DOHH2 (cell line): ENCODE data around the gene PHYKPL.
A peak's percentile ranks its signal among the peaks of the same experiment; 100 is the strongest.

Experiments used
- H3F3A ChIP-seq: fragments of 200-600 bp; sonication (generic), shearing (Covaris generic); 2 replicates; pipeline ENCODE4 v1.6.0; 2016; ENCODE audit warnings: antibody characterized with exemption, mild to moderate bottlenecking; ENCODE audit not compliant: control insufficient read depth, insufficient read depth
- H3K27ac ChIP-seq: fragments of 200-600 bp; sonication (generic); 2 replicates; pipeline ENCODE4 v1.5.1; 2014; ENCODE audit warnings: low read depth, mild to moderate bottlenecking, low read length, moderate library complexity
- H3K27me3 ChIP-seq: fragments of 200-600 bp; sonication (generic); 2 replicates; pipeline ENCODE4 v1.6.1; 2014; ENCODE audit warnings: mild to moderate bottlenecking, low read length, mixed read lengths; ENCODE audit not compliant: control insufficient read depth
- H3K36me3 ChIP-seq: fragments of 200-600 bp; sonication (generic); 2 replicates; pipeline ENCODE4 v1.6.1; 2014; ENCODE audit warnings: mild to moderate bottlenecking, low read length, moderate library complexity, mixed read lengths; ENCODE audit not compliant: control insufficient read depth
- H3K4me1 ChIP-seq: fragments of 200-600 bp; sonication (generic); 2 replicates; pipeline ENCODE4 v1.6.1; 2014; ENCODE audit warnings: mild to moderate bottlenecking, low read length, mixed read lengths; ENCODE audit not compliant: control insufficient read depth
- H3K4me2 ChIP-seq: fragments of 200-600 bp; sonication (generic); 2 replicates; pipeline ENCODE4 v1.6.0; 2014; ENCODE audit warnings: mild to moderate bottlenecking, low read length, moderate library complexity
- H3K4me3 ChIP-seq: fragments of 200-600 bp; sonication (generic); 2 replicates; pipeline ENCODE4 v1.5.1; 2014; ENCODE audit warnings: mild to moderate bottlenecking, low read length, mixed read lengths
- H3K79me2 ChIP-seq: fragments of 200-600 bp; sonication (generic); 2 replicates; pipeline ENCODE4 v1.6.1; 2014; ENCODE audit warnings: mild to moderate bottlenecking, low read length, mixed read lengths; ENCODE audit not compliant: control insufficient read depth
- H3K9me2 ChIP-seq: fragments of 200-600 bp; sonication (generic); replicated peaks from 2 replicates; pipeline ENCODE4 v1.6.1; 2014; ENCODE audit warnings: mild to moderate bottlenecking, low read length, mixed read lengths; ENCODE audit not compliant: control insufficient read depth
- H3K9me3 ChIP-seq: fragments of 200-600 bp; sonication (generic); 2 replicates; pipeline ENCODE4 v1.6.1; 2014; ENCODE audit warnings: antibody characterized with exemption, low read length, mixed read lengths; ENCODE audit not compliant: control insufficient read depth, insufficient read depth
- H4K20me1 ChIP-seq: fragments of 200-600 bp; sonication (generic); 2 replicates; pipeline ENCODE4 v1.6.0; 2014; ENCODE audit warnings: low read depth, mild to moderate bottlenecking, antibody characterized with exemption, low read length, moderate library complexity; ENCODE audit not compliant: control insufficient read depth, insufficient read depth
- CTCF ChIP-seq: fragments of 200-600 bp; sonication (generic); IDR thresholded peaks from one replicate; pipeline ENCODE4 v1.5.1; 2014; ENCODE audit warnings: antibody characterized with exemption, mild to moderate bottlenecking, low read depth, low read length; ENCODE audit not compliant: poor library complexity, severe bottlenecking
- EZH2phosphoT487 ChIP-seq: fragments of 200-600 bp; sonication (generic); IDR thresholded peaks from 2 replicates; pipeline ENCODE4 v1.6.1; 2017; ENCODE audit warnings: borderline replicate concordance, mild to moderate bottlenecking, antibody characterized with exemption, low read length, moderate library complexity, mixed read lengths

The PHYKPL gene

DNA sequence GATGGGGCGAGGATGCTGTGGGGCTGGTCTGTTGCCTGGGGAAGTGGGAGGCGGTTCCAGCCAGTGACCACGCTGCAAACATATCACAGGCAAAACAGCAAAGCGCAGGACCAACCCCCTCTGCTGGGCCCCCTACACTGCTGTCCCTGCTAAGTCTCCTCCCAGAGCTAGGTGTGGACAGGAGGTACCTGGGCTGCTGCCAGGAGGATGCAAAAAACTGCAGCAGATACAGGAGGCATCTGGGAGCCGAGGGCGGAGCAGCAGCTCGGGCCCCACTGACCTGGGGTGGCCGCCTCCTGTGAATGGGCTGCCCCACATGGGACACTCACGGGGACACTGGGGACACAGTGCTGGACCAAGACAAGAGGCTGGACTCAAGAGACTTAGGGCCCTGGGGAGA lies 48.0 kb upstream of the PHYKPL start:
- Histone ChIP-seq H3K79me2 (no peaks in the 10 kb centered on the region), H3K36me3 (no peaks in the 10 kb centered on the region), H3K4me1 (peaks cover 11% of the 10 kb centered on the region), H3K27me3 (no peaks in the 10 kb centered on the region), H3K9me3 (peaks cover 6% of the 10 kb centered on the region), H4K20me1 (no peaks in the 10 kb centered on the region), H3K9me2 (no peaks in the 10 kb centered on the region), H3K27ac (no peak overlapping the region), H3K4me2 (no peak overlapping the region), H3K4me3 (no peak overlapping the region), H3F3A (0 out of 2 replicates have a peak, but pooled peaks cover 6% of the 10 kb centered on the region)
- TF ChIP-seq CTCF = no peak
- TF ChIP-seq EZH2phosphoT487 = no peak

GRCh38 chr5:178279723-178280438 lies 47.3 kb upstream of the PHYKPL start:
- Histone ChIP-seq H3K27ac (no peak overlapping the region), H3K4me1 (peaks cover 3% of the 10 kb centered on the region), H3K9me2 (no peaks in the 10 kb centered on the region), H3K27me3 (no peaks in the 10 kb centered on the region), H3F3A (0 out of 2 replicates have a peak, but pooled peaks cover 6% of the 10 kb centered on the region), H3K9me3 (peaks cover 6% of the 10 kb centered on the region), H3K4me3 (no peak overlapping the region), H3K79me2 (no peaks in the 10 kb centered on the region), H3K36me3 (no peaks in the 10 kb centered on the region), H4K20me1 (no peaks in the 10 kb centered on the region), H3K4me2 (no peak overlapping the region)
- no peak for TF ChIP-seq EZH2phosphoT487
- TF ChIP-seq CTCF = peak; percentile 97

DNA sequence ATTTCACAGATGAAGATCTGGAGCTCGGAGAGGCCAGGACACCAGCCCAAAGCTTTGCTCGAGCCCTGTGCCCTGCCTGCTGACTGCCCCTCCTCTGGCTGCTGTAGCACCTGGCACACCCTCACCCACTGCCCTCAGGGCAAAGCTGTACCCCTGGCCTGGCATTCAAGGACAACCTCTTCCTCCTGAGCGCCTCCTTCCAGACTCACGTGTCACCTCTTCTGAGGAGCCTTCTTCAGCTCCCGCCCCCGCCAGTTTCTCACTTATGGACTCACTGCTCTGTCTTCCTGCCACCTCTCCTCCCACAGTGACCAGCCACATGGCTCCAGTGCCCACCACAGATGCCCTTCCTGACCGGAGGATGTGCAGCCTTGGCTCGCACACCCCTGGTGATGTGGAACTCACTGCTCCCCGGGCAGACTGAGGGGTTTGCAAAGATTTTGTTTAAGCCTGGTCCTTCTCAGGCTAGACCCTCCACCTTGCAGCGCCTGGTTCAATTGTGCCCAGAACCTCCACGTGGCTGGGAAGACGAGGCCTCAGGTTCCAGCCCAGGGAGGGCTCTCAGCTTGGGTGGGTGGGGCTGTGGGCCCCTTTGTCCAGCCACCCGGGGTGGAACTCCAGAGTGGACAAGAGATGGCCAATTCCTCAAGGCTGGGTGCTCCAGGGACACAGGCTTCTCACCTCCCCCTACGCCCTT lies 46.6 kb upstream of the PHYKPL start:
- Histone ChIP-seq H3K4me3 (no peak overlapping the region), H3K4me1 (peaks cover 3% of the 10 kb centered on the region), H3K9me2 (no peaks in the 10 kb centered on the region), H3K4me2 (no peak overlapping the region), H3K79me2 (no peaks in the 10 kb centered on the region), H3K27ac (no peak overlapping the region), H4K20me1 (no peaks in the 10 kb centered on the region), H3K9me3 (peaks cover 6% of the 10 kb centered on the region), H3K27me3 (no peaks in the 10 kb centered on the region), H3F3A (no peaks in the 10 kb centered on the region), H3K36me3 (no peaks in the 10 kb centered on the region)
- TF ChIP-seq EZH2phosphoT487 (no peak), CTCF (no peak)
